Upper lobe of left lung (tissue), 6 donors: Measurements from ENCODE around the gene CSF3. TPM values are rescaled to one million over a fixed set of nuclear protein-coding genes. Genes with fewer than 3 reads are reported as not detected.
A peak's percentile ranks its signal among the peaks of the same experiment; 100 is the strongest.

Source experiments
- ATAC-seq, 2 donors: fragments of 200-7000 bp; cut with Tn5 transposase; one replicate each; pipeline ENCODE4 v1.9.1; 2022; ENCODE audit warnings: mild to moderate bottlenecking in 2 of 2, moderate library complexity in 2 of 2; ENCODE audit not compliant: low FRiP score in 2 of 2
- DNase-seq, 2 donors: peaks; one replicate each; pipeline ENCODE4 v3.0.0-alpha.2; 2019 to 2020
- H3K27ac ChIP-seq, 4 donors: fragments of 200-600 bp; sonication (generic); one replicate each; pipeline ENCODE4 v1.5.1; 2016 to 2019
- H3K27me3 ChIP-seq, 4 donors: fragments of 200-600 bp; sonication (generic); one replicate each; pipeline ENCODE4 v1.5.1; 2017 to 2019
- H3K36me3 ChIP-seq, 4 donors: fragments of 200-600 bp; sonication (generic); one replicate each; pipeline ENCODE4 v1.5.1; 2016 to 2019
- H3K4me1 ChIP-seq, 4 donors: fragments of 200-600 bp; sonication (generic); one replicate each; pipeline ENCODE4 v1.5.1; 2018 to 2019
- H3K4me3 ChIP-seq, 4 donors: fragments of 200-600 bp; sonication (generic); one replicate each; pipeline ENCODE4 v1.5.1; 2017 to 2019; ENCODE audit warnings: mild to moderate bottlenecking in 2 of 4, moderate library complexity in 1 of 4
- H3K9me3 ChIP-seq, 4 donors: fragments of 200-600 bp; sonication (generic); one replicate each; pipeline ENCODE4 v1.5.1; 2018 to 2019
- EP300 ChIP-seq, 4 donors: sonication (generic); formaldehyde crosslinking; IDR thresholded peaks; one replicate each; pipeline ENCODE4 v1.5.1; 2017; ENCODE audit warnings: antibody characterized with exemption in 4 of 4, control low read depth in 2 of 4
- POLR2A ChIP-seq, 4 donors: fragments of 450-650 bp; IDR thresholded peaks; one replicate each; pipeline ENCODE4 v1.5.1; 2016 to 2017; ENCODE audit warnings: antibody characterized with exemption in 4 of 4, mild to moderate bottlenecking in 2 of 4
- POLR2AphosphoS5 ChIP-seq, 2 donors: sonication (generic); formaldehyde crosslinking; IDR thresholded peaks; one replicate each; pipeline ENCODE4 v1.5.1; 2017; ENCODE audit warnings: antibody characterized with exemption in 2 of 2
- WGBS, 2 donors: methylation state at CpG; one replicate each; pipeline ENCODE4 v1.1.5; 2017 to 2018; 5-methylcytosine and 5-hydroxymethylcytosine counted together
- total RNA-seq, 6 donors: library from RNA; depleted of rRNA in 4 of 6; stranded (reverse); fragments of >200 nt in 4 of 6; gene quantifications; one replicate each; pipeline versions ENCODE4 v1.1.0 to v1.2.1, GENCODE V29; 2016 to 2021
- TF ChIP-seq, protein P1 (sequence below), 6 experiments: fragments of 450-650 bp in 4 of 6; fragments of 200-600 bp in 2 of 6; sonication (generic) in 2 of 6; IDR thresholded peaks; one replicate each; pipeline ENCODE4 v1.5.1; 2016 to 2019; ENCODE audit warnings: antibody characterized with exemption in 6 of 6
- donor health status: DM: no; HTN: no; CAD: no; lungs with moderate emphysema.
- donor health status: DM: no; HTN: yes; CAD: no; lungs with severe emphysema.

Gene CSF3
- total RNA-seq, 6 donors from 2014 or later = 1.6 to 14.4 (median 2.7) TPM

DNA sequence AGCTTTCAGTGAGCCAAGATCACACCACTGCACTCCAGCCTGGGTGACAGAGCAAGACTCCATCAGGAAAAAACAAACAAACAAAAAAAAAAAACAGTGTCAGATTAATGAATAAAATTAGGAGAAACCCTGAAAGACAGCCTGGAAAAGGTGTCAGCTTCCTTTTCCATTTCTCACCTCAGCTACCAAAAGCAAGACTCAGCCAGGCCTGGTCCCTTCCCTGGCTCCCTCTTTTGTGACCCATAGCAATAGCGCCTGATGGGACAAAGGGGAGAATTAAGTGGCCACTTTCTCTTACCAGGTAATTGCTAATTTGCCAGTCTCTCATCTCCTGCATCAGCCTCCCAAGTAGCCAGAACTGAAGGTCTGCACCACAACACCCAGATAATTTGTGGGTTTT lies 43.6 kb downstream of the CSF3 start:
- no peak for DNase-seq
- Histone ChIP-seq H3K27ac (peak overlapping the region; percentile 71 to 83 (median 78)), H3K4me1 (peaks cover 6 to 29% (median 20%) of the 10 kb centered on the region in 4 donors), H3K36me3 (no peaks in the 10 kb centered on the region), H3K9me3 (no peaks in the 10 kb centered on the region), H3K27me3 (no peaks in the 10 kb centered on the region), H3K4me3 (no peak overlapping the region)
- no peak for ATAC-seq
- 89 to 93% methylated on average over 1 of the region's 1 CpG for WGBS, 2 donors
- TF ChIP-seq EP300 (IDR thresholded peaks at IDR 0.05) = no peak

DNA sequence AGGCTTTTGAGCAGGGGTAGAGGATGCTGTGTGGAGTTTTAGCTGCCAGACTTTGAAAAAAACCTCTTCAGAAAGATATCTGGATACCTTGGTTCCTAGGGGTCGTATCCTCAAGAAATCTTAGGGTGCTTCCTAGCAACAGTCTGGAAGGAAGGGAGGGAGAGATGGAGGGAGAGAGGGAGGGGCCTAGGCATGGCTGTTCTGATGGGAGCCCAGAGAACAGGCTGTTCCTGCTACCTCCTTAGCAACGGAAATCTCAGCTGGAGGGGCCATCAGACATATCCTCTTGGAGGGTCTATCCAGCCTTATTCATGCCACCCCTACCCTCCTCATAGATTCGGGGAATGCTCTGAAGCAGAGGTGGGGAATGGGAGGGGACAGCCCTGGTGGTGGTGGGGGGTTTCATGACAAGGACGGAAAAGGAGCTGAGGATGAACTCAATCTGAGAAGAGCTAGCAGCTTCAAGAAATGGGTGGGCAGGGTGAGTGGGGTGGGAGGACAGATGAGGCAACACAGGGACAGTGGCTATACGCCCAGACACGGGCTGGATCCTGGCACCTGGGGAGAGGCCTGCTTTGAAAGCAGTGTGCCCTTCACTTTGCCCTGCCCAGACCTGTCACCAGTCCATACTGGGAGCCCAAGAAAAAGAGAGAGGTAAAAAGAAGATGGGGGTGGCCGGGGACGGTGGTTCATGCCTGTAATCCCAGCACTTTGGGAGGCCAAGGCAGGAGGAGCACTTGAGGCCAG lies 44.7 kb downstream of the CSF3 start:
- Histone ChIP-seq H3K27me3 (no peaks in the 10 kb centered on the region), H3K4me1 (peaks cover 15 to 32% (median 28%) of the 10 kb centered on the region in 4 donors), H3K4me3 (no peak overlapping the region), H3K27ac (peak overlapping the region; percentile 21 to 83 (median 58)), H3K9me3 (no peaks in the 10 kb centered on the region), H3K36me3 (no peaks in the 10 kb centered on the region)
- TF ChIP-seq POLR2A (IDR thresholded peaks at IDR 0.05) (no peak), EP300 (IDR thresholded peaks at IDR 0.05) (no peak), POLR2AphosphoS5 (IDR thresholded peaks at IDR 0.05) (no peak)
- TF ChIP-seq, protein P1, sequence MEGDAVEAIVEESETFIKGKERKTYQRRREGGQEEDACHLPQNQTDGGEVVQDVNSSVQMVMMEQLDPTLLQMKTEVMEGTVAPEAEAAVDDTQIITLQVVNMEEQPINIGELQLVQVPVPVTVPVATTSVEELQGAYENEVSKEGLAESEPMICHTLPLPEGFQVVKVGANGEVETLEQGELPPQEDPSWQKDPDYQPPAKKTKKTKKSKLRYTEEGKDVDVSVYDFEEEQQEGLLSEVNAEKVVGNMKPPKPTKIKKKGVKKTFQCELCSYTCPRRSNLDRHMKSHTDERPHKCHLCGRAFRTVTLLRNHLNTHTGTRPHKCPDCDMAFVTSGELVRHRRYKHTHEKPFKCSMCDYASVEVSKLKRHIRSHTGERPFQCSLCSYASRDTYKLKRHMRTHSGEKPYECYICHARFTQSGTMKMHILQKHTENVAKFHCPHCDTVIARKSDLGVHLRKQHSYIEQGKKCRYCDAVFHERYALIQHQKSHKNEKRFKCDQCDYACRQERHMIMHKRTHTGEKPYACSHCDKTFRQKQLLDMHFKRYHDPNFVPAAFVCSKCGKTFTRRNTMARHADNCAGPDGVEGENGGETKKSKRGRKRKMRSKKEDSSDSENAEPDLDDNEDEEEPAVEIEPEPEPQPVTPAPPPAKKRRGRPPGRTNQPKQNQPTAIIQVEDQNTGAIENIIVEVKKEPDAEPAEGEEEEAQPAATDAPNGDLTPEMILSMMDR (IDR thresholded peaks at IDR 0.05) = no peak
- ATAC-seq (no peak), DNase-seq (no peak)
- 72 to 73% methylated on average over 8 of the region's 8 CpGs for WGBS, 2 donors

DNA sequence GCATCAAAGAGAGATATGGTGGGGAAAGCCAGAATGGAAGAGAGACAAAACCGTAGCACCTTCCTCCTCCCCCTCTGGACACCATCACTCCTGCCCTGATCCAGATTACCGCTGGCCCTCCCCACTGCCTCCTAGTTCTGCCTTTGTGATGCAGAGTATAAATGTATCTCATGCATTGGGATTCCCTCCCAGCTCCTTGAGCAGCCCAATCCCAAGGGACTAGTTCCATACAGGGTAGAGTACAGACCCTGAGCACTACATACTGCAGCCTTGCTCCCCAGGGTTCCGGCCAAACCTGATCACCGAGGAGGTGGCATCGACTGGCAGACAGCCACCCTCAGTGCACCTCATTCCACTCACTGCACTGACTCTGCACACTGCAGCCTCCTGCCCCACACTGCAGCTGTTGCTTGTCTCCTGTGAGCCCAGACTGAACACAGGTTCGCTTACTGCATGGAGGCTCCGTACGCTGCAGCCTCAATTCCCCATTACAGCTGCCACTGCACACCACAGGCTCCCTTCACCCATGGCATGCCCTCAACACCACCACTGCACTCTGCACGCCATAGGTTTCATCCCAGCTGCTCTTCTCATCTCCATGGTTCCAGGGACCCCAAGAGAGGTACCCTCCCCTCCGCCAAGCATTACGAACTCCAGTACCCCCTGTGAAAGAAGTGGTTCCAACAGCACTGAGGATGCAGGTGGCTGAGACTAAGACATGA lies 45.8 kb downstream of the CSF3 start:
- no peak for TF ChIP-seq POLR2AphosphoS5 (IDR thresholded peaks at IDR 0.05)
- TF ChIP-seq, protein P1 (IDR thresholded peaks at IDR 0.05) = no peak
- no peak for TF ChIP-seq POLR2A (IDR thresholded peaks at IDR 0.05)
- TF ChIP-seq EP300 (IDR thresholded peaks at IDR 0.05) = no peak
- no peak for ATAC-seq
- DNase-seq = no peak
- Histone ChIP-seq H3K4me3 (no peak overlapping the region), H3K36me3 (no peaks in the 10 kb centered on the region), H3K9me3 (no peaks in the 10 kb centered on the region), H3K27ac (peak overlapping the region in 1 of 4 donors; percentile 78), H3K4me1 (peaks cover 27 to 44% (median 39%) of the 10 kb centered on the region in 4 donors), H3K27me3 (no peaks in the 10 kb centered on the region)
- WGBS, 2 donors = 88 to 93% methylated on average over 10 to 11 of the region's 11 CpGs

DNA sequence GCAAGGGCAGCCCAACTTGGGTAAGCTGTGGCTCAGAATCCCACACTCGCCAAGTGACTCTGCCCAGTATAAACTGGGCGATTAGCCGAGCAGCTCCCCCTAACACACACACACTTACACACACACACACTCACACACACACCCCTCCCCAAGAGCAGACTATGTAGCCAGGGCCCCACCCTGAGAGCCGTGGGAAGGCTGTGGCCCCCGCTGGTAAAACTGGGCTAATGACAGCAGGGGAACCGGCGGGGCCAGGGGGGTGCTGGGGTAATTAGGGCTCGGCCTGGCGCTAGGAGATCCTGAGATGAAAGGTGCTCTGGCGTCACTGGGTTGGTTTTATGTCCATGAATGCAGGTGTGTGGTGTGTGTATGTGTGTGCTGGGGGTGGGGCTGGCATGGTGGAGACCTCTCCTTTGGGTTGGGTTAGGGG lies 46.4 kb downstream of the CSF3 start:
- Histone ChIP-seq H3K36me3 (no peaks in the 10 kb centered on the region), H3K27me3 (no peaks in the 10 kb centered on the region), H3K9me3 (no peaks in the 10 kb centered on the region), H3K4me3 (no peak overlapping the region), H3K4me1 (peaks cover 29 to 48% (median 42%) of the 10 kb centered on the region in 4 donors), H3K27ac (peak overlapping the region in 2 of 4 donors; percentile 96 to 97)
- TF ChIP-seq, protein P1 (IDR thresholded peaks at IDR 0.05) = no peak
- TF ChIP-seq EP300 (IDR thresholded peaks at IDR 0.05) = no peak
- no peak for TF ChIP-seq POLR2A (IDR thresholded peaks at IDR 0.05)
- no peak for TF ChIP-seq POLR2AphosphoS5 (IDR thresholded peaks at IDR 0.05)
- WGBS, 2 donors = 64 to 73% methylated on average over 10 of the region's 10 CpGs
- ATAC-seq (no peak), DNase-seq (peak in 1 of 2 donors; percentile 37)
